Inflammatory macrophage treated with lipopolysaccharide for 4 hours (primary cell): ENCODE data around the gene PPP1R18.
A peak's percentile ranks its signal among the peaks of the same experiment; 100 is the strongest.
"Not testable (repeated sequence)": the region's sequence is repeated elsewhere in the genome, so short reads cannot be mapped to it uniquely, and the experiment has no call there.

Experiments
- DNase-seq: peaks from one replicate; pipeline ENCODE4 v3.0.0-alpha.2; 2020

The PPP1R18 gene, protein sequence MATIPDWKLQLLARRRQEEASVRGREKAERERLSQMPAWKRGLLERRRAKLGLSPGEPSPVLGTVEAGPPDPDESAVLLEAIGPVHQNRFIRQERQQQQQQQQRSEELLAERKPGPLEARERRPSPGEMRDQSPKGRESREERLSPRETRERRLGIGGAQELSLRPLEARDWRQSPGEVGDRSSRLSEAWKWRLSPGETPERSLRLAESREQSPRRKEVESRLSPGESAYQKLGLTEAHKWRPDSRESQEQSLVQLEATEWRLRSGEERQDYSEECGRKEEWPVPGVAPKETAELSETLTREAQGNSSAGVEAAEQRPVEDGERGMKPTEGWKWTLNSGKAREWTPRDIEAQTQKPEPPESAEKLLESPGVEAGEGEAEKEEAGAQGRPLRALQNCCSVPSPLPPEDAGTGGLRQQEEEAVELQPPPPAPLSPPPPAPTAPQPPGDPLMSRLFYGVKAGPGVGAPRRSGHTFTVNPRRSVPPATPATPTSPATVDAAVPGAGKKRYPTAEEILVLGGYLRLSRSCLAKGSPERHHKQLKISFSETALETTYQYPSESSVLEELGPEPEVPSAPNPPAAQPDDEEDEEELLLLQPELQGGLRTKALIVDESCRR

GRCh38 chr6:30686009-30686907 is at the start of gene PPP1R18:
TSS of gene PPP1R18 (minus strand) at chr6:30686645. CDS start at chr6:30686018, 627 bp downstream.
- DNase-seq: peak; percentile 75

GRCh38 chr6:30735668-30736314 is 49.3 kb upstream of the PPP1R18 start:
- DNase-seq: peak; percentile 63

DNA sequence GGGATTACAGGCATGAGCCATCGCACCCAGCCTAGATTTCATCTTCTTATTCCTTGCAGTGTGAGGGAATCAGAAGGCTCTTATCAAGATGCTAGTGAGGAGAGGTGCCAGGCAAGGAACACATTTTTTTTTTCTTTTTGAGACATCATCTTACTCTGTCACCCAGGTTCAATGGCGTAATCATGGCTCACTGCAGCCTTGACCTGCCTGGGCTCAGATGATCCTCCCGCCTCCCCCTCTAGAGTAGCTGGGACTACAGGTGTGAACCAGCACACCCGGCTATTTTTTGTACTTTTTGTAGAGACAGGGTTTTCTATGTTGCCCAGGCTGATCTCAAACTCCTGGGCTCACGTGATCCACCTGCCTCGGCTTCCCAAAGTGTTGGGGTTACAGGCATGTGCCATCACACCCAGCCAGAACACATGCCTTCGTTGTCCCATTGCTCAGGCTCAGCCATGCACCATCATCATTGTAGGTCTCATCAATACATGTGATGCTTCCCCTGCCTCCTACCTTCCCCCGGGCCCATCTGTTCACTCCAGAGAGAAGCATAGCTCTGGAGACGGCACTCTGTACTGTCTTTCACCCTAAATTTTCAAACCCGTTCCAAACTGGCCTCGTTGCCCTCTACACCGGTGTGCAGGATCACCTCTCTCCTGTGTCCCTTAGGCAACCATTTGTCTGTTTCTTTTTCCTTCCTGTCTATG is 45.9 kb upstream of the PPP1R18 start:
- DNase-seq: no peak

DNA sequence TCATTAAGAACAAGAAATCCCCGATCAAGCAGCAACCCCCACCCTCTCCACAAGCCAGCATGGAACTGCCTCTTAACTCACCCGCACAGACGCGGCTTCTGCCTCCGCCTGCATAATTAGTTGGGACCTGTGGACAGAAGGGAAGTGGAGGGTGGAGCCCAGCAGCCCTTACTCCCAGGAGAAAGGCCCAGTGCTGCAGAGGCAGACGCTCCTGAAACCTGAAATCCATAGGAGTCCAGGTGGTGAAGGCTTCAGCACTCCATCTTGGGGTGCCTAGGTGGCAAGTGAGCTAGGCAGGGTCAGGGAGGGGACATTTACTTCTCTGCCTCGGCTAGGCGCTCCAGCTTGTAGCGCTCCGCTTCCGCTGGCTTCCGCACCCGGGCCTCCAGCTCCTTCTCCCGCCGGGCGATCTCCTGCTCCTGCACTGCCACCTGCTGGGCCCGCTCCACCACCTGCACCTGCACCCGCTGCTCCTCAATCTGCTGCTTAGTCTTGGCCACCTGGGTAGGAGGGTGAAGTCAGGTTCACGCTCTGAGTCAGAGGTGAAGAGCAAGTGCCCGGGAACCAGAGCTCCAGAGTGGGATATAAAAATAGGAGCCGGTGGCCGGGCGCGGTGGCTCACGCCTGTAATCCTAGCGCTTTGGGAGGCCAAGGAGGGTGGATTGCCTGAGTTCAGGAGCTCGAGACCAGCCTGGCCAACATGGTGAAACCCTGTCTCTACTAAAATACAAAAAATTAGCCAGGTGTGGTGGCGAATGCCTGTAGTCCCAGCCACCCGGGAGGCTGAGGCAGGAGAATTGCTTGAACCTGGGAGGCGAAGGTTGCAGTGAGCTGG is 44.4 kb upstream of the PPP1R18 start:
- DNase-seq: peak; percentile 53

DNA sequence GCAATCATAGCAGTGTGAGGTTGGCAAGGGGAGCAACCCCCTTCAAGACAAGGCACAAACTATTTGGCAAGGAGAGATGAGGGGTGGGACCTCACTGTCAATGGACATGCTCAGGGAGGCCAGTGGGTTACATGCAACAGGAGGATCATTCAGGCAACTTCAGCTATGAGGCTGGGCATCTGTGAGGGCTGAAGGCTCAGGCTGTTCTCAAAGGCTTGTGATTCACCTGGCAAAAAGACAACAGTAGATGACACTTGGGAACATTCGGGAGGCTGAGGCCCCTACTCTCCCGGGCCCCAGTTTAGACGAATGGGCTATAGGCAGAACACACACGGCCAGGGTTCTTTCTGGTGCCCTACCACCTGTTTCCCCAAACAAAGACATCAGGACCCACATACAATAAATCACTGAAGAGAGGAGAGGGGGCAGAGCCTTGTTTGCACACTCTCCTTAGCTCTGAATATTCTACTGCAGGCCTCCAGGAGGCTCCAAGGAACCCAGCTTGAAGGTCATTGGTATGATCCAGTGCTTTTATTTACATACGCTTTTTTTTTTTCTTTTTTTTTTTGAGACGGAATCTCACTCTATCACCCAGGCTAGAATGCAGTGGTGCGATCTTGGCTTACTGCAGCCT is 41.6 kb upstream of the PPP1R18 start:
- no peak for DNase-seq

- DNase-seq: no peak
Measured at GRCh38 chr6:30726506-30727413, 40.3 kb upstream of the PPP1R18 start.

DNA sequence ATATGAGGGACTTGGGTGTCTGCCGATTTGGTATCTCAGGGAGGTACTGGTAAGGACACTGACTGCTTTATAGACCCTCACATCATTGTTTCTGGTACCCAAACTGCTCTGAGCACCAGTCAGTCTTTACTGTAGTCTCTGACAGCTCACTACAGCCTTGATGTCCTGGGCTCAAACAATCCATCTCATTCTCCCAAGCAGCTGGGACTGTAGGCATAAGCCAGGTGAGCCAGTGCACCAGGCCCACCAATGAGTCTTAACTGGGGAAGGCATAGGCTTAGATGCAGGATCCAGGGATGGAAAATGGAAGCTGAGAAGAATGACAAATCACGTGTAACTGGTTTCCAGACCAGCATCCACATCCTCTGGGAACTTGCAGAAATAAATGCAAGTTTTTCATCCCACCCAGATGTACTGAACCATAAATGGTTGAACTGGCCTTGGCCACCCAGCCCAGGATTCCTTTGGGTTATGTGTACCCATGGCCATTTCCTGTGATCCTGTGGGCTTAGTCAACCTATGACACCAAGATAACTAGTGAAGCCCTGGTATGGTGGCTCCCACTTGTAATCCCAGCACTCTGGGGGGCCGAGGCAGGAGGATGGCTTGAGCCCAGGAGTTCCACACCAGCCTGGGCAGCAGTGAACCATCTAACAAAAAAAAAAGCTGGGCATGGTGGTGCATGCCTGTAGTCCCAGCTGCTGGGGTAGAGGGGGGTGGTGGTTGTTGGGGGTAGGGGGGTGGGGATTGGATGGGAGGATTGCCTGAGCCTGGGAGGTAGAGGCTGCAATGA is 39.5 kb upstream of the PPP1R18 start:
- DNase-seq: no peak

DNA sequence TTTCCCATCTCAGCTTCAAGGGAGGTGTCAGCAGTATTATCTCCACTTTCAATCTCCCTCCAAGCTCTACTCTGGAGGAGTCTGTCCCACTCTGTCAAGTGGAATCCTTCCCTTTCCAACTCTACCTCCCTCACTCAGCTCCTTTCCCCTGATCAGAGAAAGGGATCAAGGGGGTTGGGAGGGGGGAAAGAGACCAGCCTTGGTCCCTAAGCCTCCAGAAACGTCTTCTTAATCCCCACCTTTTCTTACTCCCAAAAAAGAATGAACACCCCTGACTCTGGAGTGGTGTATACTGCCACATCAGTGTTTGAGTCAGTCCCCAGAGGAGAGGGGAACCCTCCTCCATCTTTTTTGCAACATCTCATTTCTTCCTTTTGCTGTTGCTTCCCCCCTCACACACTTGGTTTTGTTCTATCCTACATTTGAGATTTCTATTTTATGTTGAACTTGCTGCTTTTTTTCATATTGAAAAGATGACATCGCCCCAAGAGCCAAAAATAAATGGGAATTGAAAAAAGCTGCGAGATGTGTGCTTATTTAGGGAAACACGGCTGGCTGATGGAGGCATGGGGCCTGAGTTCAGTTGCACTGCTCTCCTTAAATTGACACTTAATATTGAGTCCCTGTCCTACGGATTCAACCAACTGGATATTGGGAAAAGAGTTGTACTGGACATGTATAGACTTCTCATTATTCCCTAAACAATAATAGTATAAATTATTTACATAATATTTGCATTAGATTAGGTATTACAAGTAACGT is 38.6 kb upstream of the PPP1R18 start:
- DNase-seq: peak; percentile 60

- not testable (repeated sequence) for DNase-seq
Measured at GRCh38 chr6:30723843-30724741, 37.6 kb upstream of the PPP1R18 start.

DNA sequence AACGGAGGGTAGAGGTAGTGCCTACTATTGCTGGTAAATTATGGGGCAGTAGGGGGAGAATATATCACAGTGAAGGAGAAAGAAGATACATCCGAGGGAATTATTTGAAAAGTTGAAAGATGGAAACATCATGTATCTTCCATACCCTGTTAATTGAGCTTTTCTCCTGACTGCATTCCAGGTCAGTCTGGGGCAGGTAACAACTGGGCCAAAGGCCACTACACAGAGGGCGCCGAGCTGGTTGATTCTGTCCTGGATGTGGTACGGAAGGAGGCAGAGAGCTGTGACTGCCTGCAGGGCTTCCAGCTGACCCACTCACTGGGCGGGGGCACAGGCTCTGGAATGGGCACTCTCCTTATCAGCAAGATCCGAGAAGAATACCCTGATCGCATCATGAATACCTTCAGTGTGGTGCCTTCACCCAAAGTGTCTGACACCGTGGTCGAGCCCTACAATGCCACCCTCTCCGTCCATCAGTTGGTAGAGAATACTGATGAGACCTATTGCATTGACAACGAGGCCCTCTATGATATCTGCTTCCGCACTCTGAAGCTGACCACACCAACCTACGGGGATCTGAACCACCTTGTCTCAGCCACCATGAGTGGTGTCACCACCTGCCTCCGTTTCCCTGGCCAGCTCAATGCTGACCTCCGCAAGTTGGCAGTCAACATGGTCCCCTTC is 36.9 kb upstream of the PPP1R18 start:
- DNase-seq: not testable (repeated sequence)

- peak; percentile 77 for DNase-seq
Measured at GRCh38 chr6:30722280-30723112, 36.1 kb upstream of the PPP1R18 start.

DNA sequence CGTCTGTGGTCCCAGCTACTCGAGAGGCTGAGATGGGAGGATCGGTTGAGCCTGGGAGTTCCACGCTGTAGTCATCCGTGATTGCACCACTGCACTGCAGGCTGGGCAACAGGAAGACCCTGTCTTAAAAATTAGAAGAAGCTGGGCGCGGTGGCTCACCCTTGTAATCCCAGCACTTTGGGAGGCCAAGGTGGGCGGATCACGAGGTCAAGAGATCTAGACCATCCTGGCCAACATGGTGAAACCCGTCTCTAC is 35.5 kb upstream of the PPP1R18 start:
- DNase-seq: peak; percentile 89

GRCh38 chr6:30721198-30722024 is 35.0 kb upstream of the PPP1R18 start:
- DNase-seq: peak; percentile 97

DNA sequence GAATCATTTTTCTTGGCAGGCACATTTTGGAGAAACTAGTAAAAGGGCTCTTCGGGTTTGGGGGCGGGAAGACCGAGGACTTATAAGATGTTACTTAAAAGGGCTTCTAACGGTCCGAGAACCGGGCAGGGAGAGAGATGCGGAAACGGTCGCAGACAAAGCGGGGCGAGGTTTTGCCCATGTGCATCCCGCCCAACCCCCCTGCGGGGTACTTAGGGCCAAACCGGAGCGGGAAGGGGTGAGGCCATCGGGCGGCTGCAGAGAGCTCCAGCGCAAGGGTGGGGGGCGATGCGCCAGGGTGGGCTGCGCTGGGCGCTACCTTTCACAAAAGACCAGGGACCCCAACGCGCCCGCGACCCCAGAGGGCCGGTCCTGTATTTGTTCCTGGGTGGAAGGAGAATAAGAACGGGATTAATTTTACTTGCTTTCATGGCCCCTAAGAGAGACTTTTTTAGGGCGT is 34.3 kb upstream of the PPP1R18 start:
- DNase-seq: peak; percentile 66
